Body of pancreas (tissue), 4 donors: ENCODE measurements around the gene BCAS2. TPM values are rescaled to one million over a fixed set of nuclear protein-coding genes. Genes with fewer than 3 reads are reported as not detected.

Experiments
- ATAC-seq: fragments of 150-250 bp; one replicate; pipeline ENCODE4 v1.9.1; 2016
- DNase-seq, 4 donors: peaks; one replicate each; pipeline ENCODE4 v3.0.0-alpha.2; 2019
- H3K27ac ChIP-seq, 4 donors: fragments of 200-600 bp; sonication (generic); 1 replicate in 3 of 4; 2 replicates in 1 of 4; pipeline versions ENCODE4 v1.5.1 to v1.6.1; 2016 to 2019; ENCODE audit warnings: mild to moderate bottlenecking in 1 of 4, mixed read lengths in 1 of 4, moderate library complexity in 1 of 4
- H3K27me3 ChIP-seq, 2 donors: fragments of 200-600 bp; sonication (generic); one replicate each; pipeline ENCODE4 v1.6.0; 2016; ENCODE audit warnings: mild to moderate bottlenecking in 1 of 2
- H3K36me3 ChIP-seq, 2 donors: fragments of 200-600 bp; sonication (generic); replicated peaks in 1 of 2; 2 replicates each; pipeline ENCODE4 v1.5.1; 2016; ENCODE audit warnings: low read depth in 2 of 2; ENCODE audit not compliant: insufficient read depth in 1 of 2
- H3K4me1 ChIP-seq: fragments of 200-600 bp; sonication (generic); one replicate; pipeline ENCODE4 v1.6.0; 2016
- H3K4me3 ChIP-seq, 2 donors: fragments of 200-600 bp; sonication (generic); 1 replicate in 1 of 2; 2 replicates in 1 of 2; pipeline ENCODE4 v1.5.1; 2016 to 2019
- H3K9me3 ChIP-seq, 3 donors: fragments of 200-600 bp; sonication (generic); 1 replicate in 2 of 3; 2 replicates in 1 of 3; pipeline ENCODE4 v1.5.1; 2016
- POLR2A ChIP-seq, 3 donors: fragments of 450-650 bp; IDR thresholded peaks; one replicate each; pipeline ENCODE4 v1.6.1; 2016; ENCODE audit warnings: antibody characterized with exemption in 3 of 3, mild to moderate bottlenecking in 2 of 3
- WGBS, 2 donors: methylation state at CpG; one replicate each; pipeline ENCODE4 v1.1.5; 2017; 5-methylcytosine and 5-hydroxymethylcytosine counted together
- intact Hi-C: fragments of 100-400 bp; cut with DNase I; formaldehyde crosslinking; loops from one replicate; pipeline ENCODE4 v1.15.1; 2023
- total RNA-seq, 2 donors: library from RNA; depleted of rRNA; stranded (reverse); fragments of >200 nt; gene quantifications; one replicate each; pipeline ENCODE4 v1.1.0, GENCODE V29; 2016
- TF ChIP-seq, protein P1 (sequence below), 7 experiments: fragments of 450-650 bp in 4 of 7; fragments of 200-600 bp in 3 of 7; sonication (generic) in 3 of 7; IDR thresholded peaks; one replicate each; pipeline ENCODE4 v1.5.1; 2016 to 2019; ENCODE audit warnings: antibody characterized with exemption in 7 of 7

The BCAS2 gene
- total RNA-seq, 2 donors from 2014 or later, result 15.3 to 20.8 TPM

GRCh38 chr1:114618606-114619005 is 37.2 kb upstream of the BCAS2 start:
- no peak overlapping the region for H3K4me3 ChIP-seq
- TF ChIP-seq, protein P1, sequence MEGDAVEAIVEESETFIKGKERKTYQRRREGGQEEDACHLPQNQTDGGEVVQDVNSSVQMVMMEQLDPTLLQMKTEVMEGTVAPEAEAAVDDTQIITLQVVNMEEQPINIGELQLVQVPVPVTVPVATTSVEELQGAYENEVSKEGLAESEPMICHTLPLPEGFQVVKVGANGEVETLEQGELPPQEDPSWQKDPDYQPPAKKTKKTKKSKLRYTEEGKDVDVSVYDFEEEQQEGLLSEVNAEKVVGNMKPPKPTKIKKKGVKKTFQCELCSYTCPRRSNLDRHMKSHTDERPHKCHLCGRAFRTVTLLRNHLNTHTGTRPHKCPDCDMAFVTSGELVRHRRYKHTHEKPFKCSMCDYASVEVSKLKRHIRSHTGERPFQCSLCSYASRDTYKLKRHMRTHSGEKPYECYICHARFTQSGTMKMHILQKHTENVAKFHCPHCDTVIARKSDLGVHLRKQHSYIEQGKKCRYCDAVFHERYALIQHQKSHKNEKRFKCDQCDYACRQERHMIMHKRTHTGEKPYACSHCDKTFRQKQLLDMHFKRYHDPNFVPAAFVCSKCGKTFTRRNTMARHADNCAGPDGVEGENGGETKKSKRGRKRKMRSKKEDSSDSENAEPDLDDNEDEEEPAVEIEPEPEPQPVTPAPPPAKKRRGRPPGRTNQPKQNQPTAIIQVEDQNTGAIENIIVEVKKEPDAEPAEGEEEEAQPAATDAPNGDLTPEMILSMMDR (IDR thresholded peaks at IDR 0.05), result no peak
- no peak for TF ChIP-seq POLR2A (IDR thresholded peaks at IDR 0.05)
- no peak for ATAC-seq
- H3K4me1 ChIP-seq, result no peaks in the 10 kb centered on the region
- H3K9me3 ChIP-seq, result no peaks in the 10 kb centered on the region
- no peaks in the 10 kb centered on the region for H3K27me3 ChIP-seq
- no peaks in the 10 kb centered on the region for H3K36me3 ChIP-seq
- H3K27ac ChIP-seq, result no peak overlapping the region
- DNase-seq, result no peak
- intact Hi-C loops, result no loop called here

DNA sequence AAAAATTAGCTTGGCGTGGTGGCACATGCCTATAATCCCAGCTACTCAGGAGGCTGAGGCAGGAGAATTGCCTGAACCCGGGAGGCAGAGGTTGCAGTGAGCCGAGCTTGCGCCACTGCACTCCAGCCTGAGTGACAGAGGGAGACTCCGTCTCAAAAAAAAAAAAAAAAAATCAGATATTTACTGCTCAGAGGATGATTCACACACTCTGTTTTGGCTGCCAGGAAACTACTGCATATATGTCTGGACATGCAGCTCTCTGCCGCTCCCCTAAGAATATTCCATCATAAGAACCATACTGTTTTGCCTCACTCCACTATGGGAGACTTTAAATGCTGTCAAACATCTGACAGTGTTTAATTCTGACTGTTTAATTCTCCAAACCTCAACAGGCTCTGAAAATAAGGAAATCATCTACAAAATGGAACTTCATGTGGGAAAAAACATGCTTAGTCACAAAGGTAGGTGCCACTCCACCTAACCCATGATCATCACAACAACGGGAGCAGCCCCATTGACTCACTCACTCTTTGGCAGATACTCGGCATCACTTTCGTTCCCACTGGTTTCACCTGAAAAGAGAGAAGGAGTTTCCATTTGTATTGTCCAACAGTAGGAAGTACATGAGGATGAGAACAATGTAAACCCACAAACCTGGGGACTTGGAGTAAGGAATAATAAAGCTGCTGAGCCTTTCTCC is 29.3 kb upstream of the BCAS2 start:
- Histone ChIP-seq H3K4me1 (no peaks in the 10 kb centered on the region), H3K9me3 (no peaks in the 10 kb centered on the region), H3K4me3 (no peak overlapping the region), H3K27me3 (no peaks in the 10 kb centered on the region), H3K36me3 (no peaks in the 10 kb centered on the region), H3K27ac (no peak overlapping the region)
- intact Hi-C loops, result no loop called here
- DNase-seq, result no peak
- 95 to 98% methylated on average over 9 of the region's 9 CpGs for WGBS, 2 donors
- no peak for ATAC-seq
- no peak for TF ChIP-seq POLR2A (IDR thresholded peaks at IDR 0.05)
- TF ChIP-seq, protein P1 (IDR thresholded peaks at IDR 0.05), result no peak

DNA sequence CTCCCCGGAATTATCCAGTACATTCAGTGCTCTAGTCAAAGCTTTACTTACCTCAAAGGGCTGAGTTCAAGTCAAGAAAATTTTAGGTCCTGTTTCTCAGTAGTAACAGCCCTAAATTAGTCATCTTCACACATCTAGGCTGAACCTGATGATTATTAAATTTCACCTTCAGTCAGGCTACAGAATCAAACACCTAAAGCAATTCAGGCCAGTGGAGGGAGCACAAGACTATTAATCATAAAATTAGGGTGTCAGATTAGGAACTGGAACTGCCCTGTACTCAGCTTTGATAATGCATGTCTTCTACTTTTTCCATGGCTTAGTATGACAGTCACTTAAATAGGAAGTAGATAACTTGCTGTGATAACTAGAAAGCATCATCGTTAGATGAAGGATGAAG is 28.4 kb upstream of the BCAS2 start:
- 81 to 88% methylated on average over 2 of the region's 2 CpGs for WGBS, 2 donors
- ATAC-seq (no peak), DNase-seq (no peak)
- Histone ChIP-seq H3K4me1 (no peaks in the 10 kb centered on the region), H3K36me3 (no peaks in the 10 kb centered on the region), H3K4me3 (no peak overlapping the region), H3K9me3 (no peaks in the 10 kb centered on the region), H3K27me3 (no peaks in the 10 kb centered on the region), H3K27ac (no peak overlapping the region)
- TF ChIP-seq POLR2A (IDR thresholded peaks at IDR 0.05), result no peak
- TF ChIP-seq, protein P1 (IDR thresholded peaks at IDR 0.05), result no peak
- intact Hi-C loops, result no loop called here

GRCh38 chr1:114609026-114609425 is 27.6 kb upstream of the BCAS2 start:
- Histone ChIP-seq H3K27ac (no peak overlapping the region), H3K9me3 (no peaks in the 10 kb centered on the region), H3K36me3 (no peaks in the 10 kb centered on the region), H3K27me3 (no peaks in the 10 kb centered on the region), H3K4me1 (no peaks in the 10 kb centered on the region), H3K4me3 (no peak overlapping the region)
- intact Hi-C loops, result no loop called here
- no peak for ATAC-seq
- no peak for DNase-seq
- 87 to 90% methylated on average over 3 of the region's 3 CpGs for WGBS, 2 donors
- TF ChIP-seq, protein P1 (IDR thresholded peaks at IDR 0.05), result no peak
- TF ChIP-seq POLR2A (IDR thresholded peaks at IDR 0.05), result no peak

- no peaks in the 10 kb centered on the region for H3K9me3 ChIP-seq
- DNase-seq (no peak), ATAC-seq (no peak)
- TF ChIP-seq POLR2A (IDR thresholded peaks at IDR 0.05), result no peak
- TF ChIP-seq, protein P1 (IDR thresholded peaks at IDR 0.05), result no peak
- H3K4me3 ChIP-seq, result no peak overlapping the region
- no peaks in the 10 kb centered on the region for H3K4me1 ChIP-seq
- H3K27me3 ChIP-seq, result no peaks in the 10 kb centered on the region
- 35 to 80% methylated on average over 1 of the region's 1 CpG for WGBS, 2 donors
- H3K27ac ChIP-seq, result no peak overlapping the region
- no peaks in the 10 kb centered on the region for H3K36me3 ChIP-seq
- intact Hi-C loops, result no loop called here
Observed at GRCh38 chr1:114607223-114607622, 25.8 kb upstream of the BCAS2 start.
